Measurements from ENCODE around the gene NME4.
"Not testable (repeated sequence)": the region's sequence is repeated elsewhere in the genome, so short reads cannot be mapped to it uniquely, and the experiment has no call there.

The NME4 gene

DNA sequence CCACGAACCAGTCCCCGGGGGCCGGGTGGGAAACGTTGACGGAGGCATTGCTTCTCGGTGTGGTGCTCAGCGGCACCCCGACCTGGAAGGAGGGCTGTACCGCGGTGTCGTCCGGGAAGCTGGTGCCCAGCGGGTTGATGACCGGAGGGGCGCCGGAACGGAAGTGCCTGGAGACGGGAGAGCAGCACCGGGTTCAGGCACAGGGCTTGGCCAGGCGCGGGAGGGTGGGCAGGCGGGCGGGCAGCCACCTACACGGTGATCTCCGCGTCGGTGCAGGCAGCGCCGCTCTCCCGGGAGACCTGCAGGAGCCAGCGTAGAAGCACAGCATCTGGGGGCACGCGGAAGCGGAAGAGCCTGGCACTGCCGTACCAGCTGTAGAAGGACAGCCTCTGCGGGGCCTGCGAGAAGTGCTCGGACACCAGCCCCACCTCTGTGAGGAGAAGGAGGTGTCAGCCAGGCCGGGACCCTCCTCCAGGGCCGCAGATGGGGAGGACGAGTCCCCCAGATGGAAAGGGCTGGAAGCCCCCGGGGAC, 19.5 kb upstream of the NME4 start:
- H4K20me1 ChIP-seq (ENCODE audit: insufficient read depth, low read length), result no peaks in the 10 kb centered on the region
- H3K27me3 ChIP-seq (ENCODE audit: insufficient read depth, low read length), result no peaks in the 10 kb centered on the region
- no peak overlapping the region for H3K4me2 ChIP-seq (ENCODE audit: low read length)
- TF ChIP-seq, protein P1, sequence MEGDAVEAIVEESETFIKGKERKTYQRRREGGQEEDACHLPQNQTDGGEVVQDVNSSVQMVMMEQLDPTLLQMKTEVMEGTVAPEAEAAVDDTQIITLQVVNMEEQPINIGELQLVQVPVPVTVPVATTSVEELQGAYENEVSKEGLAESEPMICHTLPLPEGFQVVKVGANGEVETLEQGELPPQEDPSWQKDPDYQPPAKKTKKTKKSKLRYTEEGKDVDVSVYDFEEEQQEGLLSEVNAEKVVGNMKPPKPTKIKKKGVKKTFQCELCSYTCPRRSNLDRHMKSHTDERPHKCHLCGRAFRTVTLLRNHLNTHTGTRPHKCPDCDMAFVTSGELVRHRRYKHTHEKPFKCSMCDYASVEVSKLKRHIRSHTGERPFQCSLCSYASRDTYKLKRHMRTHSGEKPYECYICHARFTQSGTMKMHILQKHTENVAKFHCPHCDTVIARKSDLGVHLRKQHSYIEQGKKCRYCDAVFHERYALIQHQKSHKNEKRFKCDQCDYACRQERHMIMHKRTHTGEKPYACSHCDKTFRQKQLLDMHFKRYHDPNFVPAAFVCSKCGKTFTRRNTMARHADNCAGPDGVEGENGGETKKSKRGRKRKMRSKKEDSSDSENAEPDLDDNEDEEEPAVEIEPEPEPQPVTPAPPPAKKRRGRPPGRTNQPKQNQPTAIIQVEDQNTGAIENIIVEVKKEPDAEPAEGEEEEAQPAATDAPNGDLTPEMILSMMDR (IDR thresholded peaks at IDR 0.05; ENCODE audit: low read length), result no peak
- TF ChIP-seq EZH2 (IDR thresholded peaks at IDR 0.05; ENCODE audit: borderline replicate concordance, low read length), result no peak
- H3K9me3 ChIP-seq (ENCODE audit: low read length), result no peaks in the 10 kb centered on the region
- peaks cover 29% of the 10 kb centered on the region for H3K36me3 ChIP-seq (ENCODE audit: insufficient read depth, low read length)
- H3F3A ChIP-seq (ENCODE audit: insufficient read depth, low read length), result no peaks in the 10 kb centered on the region
- no peak overlapping the region for H3K9ac ChIP-seq (ENCODE audit: low read length)
- no peak overlapping the region for H2AFZ ChIP-seq (ENCODE audit: low read length)
- H3K79me2 ChIP-seq (ENCODE audit: insufficient read depth, low read length), result no peaks in the 10 kb centered on the region
- no peak overlapping the region for H3K27ac ChIP-seq (ENCODE audit: low read depth, low read length, poor library complexity, severe bottlenecking)
- no peaks in the 10 kb centered on the region for H3K9me2 ChIP-seq (ENCODE audit: low read depth, low read length)
- no peak overlapping the region for H3K4me3 ChIP-seq (ENCODE audit: low read depth, low read length, poor library complexity, severe bottlenecking)
- peaks cover 9% of the 10 kb centered on the region for H3K4me1 ChIP-seq (ENCODE audit: insufficient read depth, low read length, severe bottlenecking)

GRCh38 chr16:378113-378820, 18.7 kb upstream of the NME4 start:
- H3K36me3 ChIP-seq (ENCODE audit: insufficient read depth, low read length), result peaks cover 29% of the 10 kb centered on the region
- H3K79me2 ChIP-seq (ENCODE audit: insufficient read depth, low read length); H3K9me2 ChIP-seq (ENCODE audit: low read depth, low read length); H3K27ac ChIP-seq (ENCODE audit: low read depth, low read length, poor library complexity, severe bottlenecking); H4K20me1 ChIP-seq (ENCODE audit: insufficient read depth, low read length); H2AFZ ChIP-seq (ENCODE audit: low read length); H3K4me3 ChIP-seq (ENCODE audit: low read depth, low read length, poor library complexity, severe bottlenecking); H3K9me3 ChIP-seq (ENCODE audit: low read length); H3K9ac ChIP-seq (ENCODE audit: low read length); H3F3A ChIP-seq (ENCODE audit: insufficient read depth, low read length); H3K27me3 ChIP-seq (ENCODE audit: insufficient read depth, low read length); H3K4me2 ChIP-seq (ENCODE audit: low read length): not testable (repeated sequence)
- peaks cover 16% of the 10 kb centered on the region for H3K4me1 ChIP-seq (ENCODE audit: insufficient read depth, low read length, severe bottlenecking)

GRCh38 chr16:378821-379182, 18.2 kb upstream of the NME4 start:
- Histone ChIP-seq H3K36me3 (ENCODE audit: insufficient read depth, low read length) (peaks cover 26% of the 10 kb centered on the region), H3K27ac (ENCODE audit: low read depth, low read length, poor library complexity, severe bottlenecking) (no peak overlapping the region), H3K79me2 (ENCODE audit: insufficient read depth, low read length) (no peaks in the 10 kb centered on the region), H3F3A (ENCODE audit: insufficient read depth, low read length) (no peaks in the 10 kb centered on the region), H3K4me1 (ENCODE audit: insufficient read depth, low read length, severe bottlenecking) (peaks cover 21% of the 10 kb centered on the region), H3K4me2 (ENCODE audit: low read length) (no peak overlapping the region), H3K9ac (ENCODE audit: low read length) (no peak overlapping the region), H2AFZ (ENCODE audit: low read length) (no peak overlapping the region), H3K9me3 (ENCODE audit: low read length) (no peaks in the 10 kb centered on the region), H3K9me2 (ENCODE audit: low read depth, low read length) (no peaks in the 10 kb centered on the region), H4K20me1 (ENCODE audit: insufficient read depth, low read length) (no peaks in the 10 kb centered on the region), H3K27me3 (ENCODE audit: insufficient read depth, low read length) (no peaks in the 10 kb centered on the region), H3K4me3 (ENCODE audit: low read depth, low read length, poor library complexity, severe bottlenecking) (no peak overlapping the region)
- TF ChIP-seq, protein P1 (IDR thresholded peaks at IDR 0.05; ENCODE audit: low read length), result no peak
- TF ChIP-seq EZH2 (IDR thresholded peaks at IDR 0.05; ENCODE audit: borderline replicate concordance, low read length), result no peak

Measured in OCI-LY1 (cell line).